Endothelial cell of umbilical vein (primary cell): ENCODE results near the gene ADIPOQ. TPM values are rescaled to one million over a fixed set of nuclear protein-coding genes. Genes with fewer than 3 reads are reported as not detected.

Experiments
- BruUV-seq: library from RNA; stranded (reverse); fragments of 400-500 nt; replicated peaks from 2 replicates; lab custom pipeline; 2021; lab: Mats Ljungman, UMichigan
- CTCF ChIA-PET: fragments of 300-600, 350-600 bp; sonication (Branson Sonifier 250); formaldehyde crosslinking; loops from one replicate; lab custom pipeline; 2021; ENCODE audit warnings: antibody characterized with exemption, inconsistent platforms; lab: Charles Lee
- POLR2A ChIA-PET: fragments of 300-600, 350-600 bp; sonication (Branson Sonifier 250); formaldehyde crosslinking; loops from one replicate; lab custom pipeline; 2021; ENCODE audit warnings: antibody characterized with exemption, inconsistent platforms; lab: Charles Lee
- DNase-seq: peaks from one replicate; pipeline ENCODE4 v3.0.0-alpha.2; 2011; ENCODE audit warnings: low read depth, low spot score
- FAIRE-seq: peaks from 2 replicates; lab custom pipeline; 2011; peaks lifted over from hg19 to GRCh38; lab: Jason Lieb, UNC
- H2AFZ ChIP-seq: 2 replicates; pipeline ENCODE4 v1.6.0; 2012; ENCODE audit warnings: low read depth, low read length, control low read depth, inconsistent platforms
- H3K27ac ChIP-seq: 2 replicates; pipeline ENCODE4 v1.5.1; 2011; ENCODE audit warnings: low read depth, mild to moderate bottlenecking, control low read depth, low read length, moderate library complexity; ENCODE audit not compliant: insufficient read depth
- H3K27me3 ChIP-seq, 2 experiments: 2 replicates each; pipeline versions ENCODE4 v1.6.0 to v1.6.1; 2011; ENCODE audit warnings: low read length in 2 of 2, mixed read lengths in 1 of 2; ENCODE audit not compliant: control insufficient read depth in 2 of 2, insufficient read depth in 2 of 2
- H3K36me3 ChIP-seq, 2 experiments: 2 replicates in 1 of 2; 3 replicates in 1 of 2; pipeline ENCODE4 v1.5.1; 2011; ENCODE audit warnings: low read length in 2 of 2, mild to moderate bottlenecking in 1 of 2, moderate library complexity in 1 of 2; ENCODE audit not compliant: control insufficient read depth in 2 of 2, insufficient read depth in 2 of 2; ENCODE audit errors: extremely low read depth in 1 of 2
- H3K4me1 ChIP-seq: 3 replicates; pipeline ENCODE4 v1.5.1; 2011; ENCODE audit warnings: mild to moderate bottlenecking, low read length; ENCODE audit not compliant: control insufficient read depth, insufficient read depth; ENCODE audit errors: extremely low read depth
- H3K4me2 ChIP-seq: 2 replicates; pipeline ENCODE4 v1.6.1; 2011; ENCODE audit warnings: low read length, control low read depth, mixed read lengths; ENCODE audit not compliant: insufficient read depth
- H3K4me3 ChIP-seq, 3 experiments: fragments of 200-600 bp in 1 of 3; sonication (generic), shearing (Covaris generic) in 1 of 3; replicated peaks in 1 of 3; 2 replicates each; pipeline ENCODE4 v1.5.1; 2011 to 2016; ENCODE audit warnings: control low read depth in 3 of 3, low read length in 3 of 3, mild to moderate bottlenecking in 2 of 3, inconsistent platforms in 1 of 3, low read depth in 1 of 3, moderate library complexity in 1 of 3; ENCODE audit not compliant: insufficient read depth in 1 of 3
- H3K79me2 ChIP-seq: 2 replicates; pipeline ENCODE4 v1.6.0; 2012; ENCODE audit warnings: low read length, inconsistent platforms; ENCODE audit not compliant: control insufficient read depth, insufficient read depth
- H3K9ac ChIP-seq: replicated peaks from 2 replicates; pipeline ENCODE3; 2011; ENCODE audit warnings: low read length, control low read depth; ENCODE audit not compliant: insufficient read depth; ENCODE audit errors: extremely low read depth
- H3K9me1 ChIP-seq: replicated peaks from 3 replicates; pipeline ENCODE4 v1.6.0; 2011; ENCODE audit warnings: mild to moderate bottlenecking, low read length; ENCODE audit not compliant: control insufficient read depth, insufficient read depth; ENCODE audit errors: extremely low read depth
- H3K9me3 ChIP-seq: replicated peaks from 2 replicates; pipeline ENCODE4 v1.5.1; 2012; ENCODE audit warnings: low read length, inconsistent platforms; ENCODE audit not compliant: control insufficient read depth, insufficient read depth
- H4K20me1 ChIP-seq: replicated peaks from 2 replicates; pipeline ENCODE3; 2011; ENCODE audit warnings: mild to moderate bottlenecking, low read length; ENCODE audit not compliant: control insufficient read depth, insufficient read depth; ENCODE audit errors: extremely low read depth
- EZH2 ChIP-seq: IDR thresholded peaks from 2 replicates; pipeline ENCODE4 v1.6.1; 2012; ENCODE audit warnings: borderline replicate concordance, low read depth, mild to moderate bottlenecking, moderate library complexity, low read length, inconsistent platforms; ENCODE audit not compliant: severe bottlenecking
- FOS ChIP-seq: IDR thresholded peaks from 2 replicates; pipeline ENCODE4 v1.6.1; 2011; ENCODE audit warnings: mild to moderate bottlenecking, low read length, moderate library complexity, borderline replicate concordance; ENCODE audit not compliant: insufficient read depth
- GATA2 ChIP-seq: IDR thresholded peaks from 2 replicates; pipeline ENCODE4 v1.7.0; 2011; ENCODE audit warnings: low read depth, mild to moderate bottlenecking, moderate library complexity, mixed read lengths, low read length; ENCODE audit not compliant: insufficient read length, insufficient read depth
- JUN ChIP-seq: IDR thresholded peaks from 2 replicates; pipeline ENCODE4 v1.6.1; 2011; ENCODE audit warnings: borderline replicate concordance, low read depth; ENCODE audit not compliant: insufficient read length, insufficient read depth
- MAX ChIP-seq: IDR thresholded peaks from 2 replicates; pipeline ENCODE4 v1.6.1; 2011; ENCODE audit not compliant: insufficient read depth, insufficient read length
- MYC ChIP-seq: IDR thresholded peaks from one replicate; pipeline ENCODE4 v1.6.1; 2011; ENCODE audit warnings: mild to moderate bottlenecking, low read depth, low read length
- POLR2A ChIP-seq: IDR thresholded peaks from 2 replicates; pipeline ENCODE4 v1.6.1; 2012; ENCODE audit warnings: low read depth, mild to moderate bottlenecking, control low read depth, low read length
- POLR2AphosphoS5 ChIP-seq: IDR thresholded peaks from 2 replicates; pipeline ENCODE4 v1.6.1; 2012; ENCODE audit warnings: low read depth, mild to moderate bottlenecking, control low read depth, low read length, moderate library complexity; ENCODE audit not compliant: insufficient read depth
- dilution Hi-C: fragments of 300-500 bp; cut with MboI; formaldehyde crosslinking; loops from one replicate; pipeline ENCODE4 v1.15.0; 2019; ENCODE audit warnings: low sequenced_read_pairs; ENCODE audit not compliant: extremely low pct_ligation_motif_present
- intact Hi-C: fragments of 100-400 bp; cut with micrococcal nuclease; formaldehyde crosslinking; loops from one replicate; pipeline ENCODE4 v1.10.0; 2022
- polyA plus RNA-seq, 4 experiments: library from polyadenylated mRNA; depleted of rRNA in 3 of 4; stranded (reverse) in 3 of 4; unstranded in 1 of 4; fragments of >200 nt; gene quantifications; 2 replicates each; pipeline versions ENCODE4 v1.2.1 to v1.2.3, GENCODE V29; 2011 to 2012; ENCODE audit warnings: missing spikeins in 1 of 4
- total RNA-seq: library from RNA; stranded (reverse); gene quantifications from 2 replicates; pipeline ENCODE4 v1.2.3, GENCODE V29; 2021
- TF ChIP-seq, protein P1 (sequence below), 2 donors: IDR thresholded peaks; 1 replicate in 1 of 2; 2 replicates in 1 of 2; pipeline ENCODE4 v1.5.1; 2011; ENCODE audit warnings: low read length in 2 of 2, mild to moderate bottlenecking in 2 of 2, moderate library complexity in 2 of 2, control low read depth in 1 of 2, inconsistent platforms in 1 of 2, low read depth in 1 of 2; ENCODE audit not compliant: insufficient read depth in 1 of 2; ENCODE audit errors: extremely low read depth in 1 of 2

Gene ADIPOQ
- total and polyA plus RNA-seq, 2 donors (not counting 3 experiments of a cell fraction or from before 2014, with no cell fraction given), result not detected

- no peaks in the 10 kb centered on the region for H4K20me1 ChIP-seq
- H3K9me3 ChIP-seq, result no peaks in the 10 kb centered on the region
- POLR2A ChIA-PET, result interaction anchor here (1.9 kb wide), 1 partner anchor 35 kb away, joined by 6 read pairs; the partner anchor contains the start of gene EIF4A2
- BruUV-seq, result no TSS peak
- H3K4me1 ChIP-seq, result peaks cover 7% of the 10 kb centered on the region
- dilution Hi-C loops, result no loop called here
- no peak overlapping the region for H3K4me3 ChIP-seq
- TF ChIP-seq JUN (no peak), MAX (no peak), EZH2 (no peak), GATA2 (no peak), POLR2AphosphoS5 (no peak), MYC (no peak), FOS (no peak), POLR2A (no peak)
- TF ChIP-seq, protein P1, sequence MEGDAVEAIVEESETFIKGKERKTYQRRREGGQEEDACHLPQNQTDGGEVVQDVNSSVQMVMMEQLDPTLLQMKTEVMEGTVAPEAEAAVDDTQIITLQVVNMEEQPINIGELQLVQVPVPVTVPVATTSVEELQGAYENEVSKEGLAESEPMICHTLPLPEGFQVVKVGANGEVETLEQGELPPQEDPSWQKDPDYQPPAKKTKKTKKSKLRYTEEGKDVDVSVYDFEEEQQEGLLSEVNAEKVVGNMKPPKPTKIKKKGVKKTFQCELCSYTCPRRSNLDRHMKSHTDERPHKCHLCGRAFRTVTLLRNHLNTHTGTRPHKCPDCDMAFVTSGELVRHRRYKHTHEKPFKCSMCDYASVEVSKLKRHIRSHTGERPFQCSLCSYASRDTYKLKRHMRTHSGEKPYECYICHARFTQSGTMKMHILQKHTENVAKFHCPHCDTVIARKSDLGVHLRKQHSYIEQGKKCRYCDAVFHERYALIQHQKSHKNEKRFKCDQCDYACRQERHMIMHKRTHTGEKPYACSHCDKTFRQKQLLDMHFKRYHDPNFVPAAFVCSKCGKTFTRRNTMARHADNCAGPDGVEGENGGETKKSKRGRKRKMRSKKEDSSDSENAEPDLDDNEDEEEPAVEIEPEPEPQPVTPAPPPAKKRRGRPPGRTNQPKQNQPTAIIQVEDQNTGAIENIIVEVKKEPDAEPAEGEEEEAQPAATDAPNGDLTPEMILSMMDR (IDR thresholded peaks at IDR 0.05; ENCODE audit: extremely low read depth in 1 of 2, insufficient read depth in 1 of 2, low read depth in 1 of 2, low read length in 2 of 2), result no peak
- DNase-seq, result no peak
- H3K27me3 ChIP-seq, result no peaks in the 10 kb centered on the region
- FAIRE-seq, result no peak
- no peak overlapping the region for H3K27ac ChIP-seq
- CTCF ChIA-PET, result interaction anchor here (1.0 to 5.9 kb wide), 6 partner anchors 12 to 835 kb away, joined by 3 to 195 read pairs (median 6); partner anchors contain the start of gene AHSG
- no peak overlapping the region for H3K9ac ChIP-seq
- no peaks in the 10 kb centered on the region for H3K79me2 ChIP-seq
- no peaks in the 10 kb centered on the region for H3K9me1 ChIP-seq
- no peaks in the 10 kb centered on the region for H3K36me3 ChIP-seq
- H2AFZ ChIP-seq, result no peak overlapping the region
- intact Hi-C loops, result no loop called here
- no peak overlapping the region for H3K4me2 ChIP-seq
Measured at GRCh38 chr3:186818516-186818915, 24.0 kb upstream of the ADIPOQ start.
